ENCODE results near the gene INVS.

Gene INVS

GRCh38 chr9:100111235-100111634 is 12.2 kb downstream of the INVS start:
- no peaks in the 10 kb centered on the region for H3K4me1 ChIP-seq (ENCODE audit: insufficient read depth, low read length)
- H3K9ac ChIP-seq (ENCODE audit: low read depth, low read length), result no peak overlapping the region
- no peak overlapping the region for H2AFZ ChIP-seq (ENCODE audit: low read depth, low read length)
- DNase-seq (no peak), ATAC-seq (ENCODE audit: insufficient read depth, low read depth) (no peak)
- H3K4me3 ChIP-seq (ENCODE audit: low read depth in 1 of 2, low read length in 2 of 2), result no peak overlapping the region
- no peaks in the 10 kb centered on the region for H4K20me1 ChIP-seq (ENCODE audit: insufficient read depth, low read length)
- H3K27me3 ChIP-seq (ENCODE audit: insufficient read depth, low read length, poor library complexity), result no peaks in the 10 kb centered on the region
- H3K9me3 ChIP-seq (ENCODE audit: insufficient read depth, low read length, severe bottlenecking), result no peaks in the 10 kb centered on the region
- peaks cover 3% of the 10 kb centered on the region; the same call in 1 of the 2 replicates for H3K79me2 ChIP-seq (ENCODE audit: insufficient read depth, low read length)
- TF ChIP-seq EZH2 (IDR thresholded peaks at IDR 0.05; ENCODE audit: borderline replicate concordance, low read depth, low read length, severe bottlenecking) (no peak), CTCF (IDR thresholded peaks at IDR 0.05; ENCODE audit: borderline replicate concordance, extremely low read depth, low read length, poor library complexity, severe bottlenecking) (no peak)
- peaks cover 30% of the 10 kb centered on the region; the same call in 1 of the 2 replicates for H3K36me3 ChIP-seq (ENCODE audit: insufficient read depth, low read length)
- no peak overlapping the region for H3K27ac ChIP-seq (ENCODE audit: low read length)
- H3K4me2 ChIP-seq (ENCODE audit: insufficient read depth, low read length), result no peak overlapping the region

GRCh38 chr9:100112677-100113336 is 13.8 kb downstream of the INVS start:
- H3K4me3 ChIP-seq (ENCODE audit: low read depth in 1 of 2, low read length in 2 of 2), result no peak overlapping the region
- no peak overlapping the region for H3K4me2 ChIP-seq (ENCODE audit: insufficient read depth, low read length)
- H3K27ac ChIP-seq (ENCODE audit: low read length), result no peak overlapping the region
- ATAC-seq (ENCODE audit: insufficient read depth, low read depth) (no peak), DNase-seq (no peak)
- no peaks in the 10 kb centered on the region for H4K20me1 ChIP-seq (ENCODE audit: insufficient read depth, low read length)
- no peak overlapping the region for H2AFZ ChIP-seq (ENCODE audit: low read depth, low read length)
- H3K9ac ChIP-seq (ENCODE audit: low read depth, low read length), result no peak overlapping the region
- TF ChIP-seq CTCF (IDR thresholded peaks at IDR 0.05; ENCODE audit: borderline replicate concordance, extremely low read depth, low read length, poor library complexity, severe bottlenecking) (no peak), EZH2 (IDR thresholded peaks at IDR 0.05; ENCODE audit: borderline replicate concordance, low read depth, low read length, severe bottlenecking) (no peak)
- H3K36me3 ChIP-seq (ENCODE audit: insufficient read depth, low read length), result peaks cover 20% of the 10 kb centered on the region; the same call in 1 of the 2 replicates
- H3K9me3 ChIP-seq (ENCODE audit: insufficient read depth, low read length, severe bottlenecking), result no peaks in the 10 kb centered on the region
- no peaks in the 10 kb centered on the region for H3K4me1 ChIP-seq (ENCODE audit: insufficient read depth, low read length)
- H3K27me3 ChIP-seq (ENCODE audit: insufficient read depth, low read length, poor library complexity), result no peaks in the 10 kb centered on the region
- H3K79me2 ChIP-seq (ENCODE audit: insufficient read depth, low read length), result peaks cover 3% of the 10 kb centered on the region; the same call in 1 of the 2 replicates

GRCh38 chr9:100117316-100117715 is 18.3 kb downstream of the INVS start:
- Histone ChIP-seq H3K27ac (ENCODE audit: low read length) (no peak overlapping the region), H3K27me3 (ENCODE audit: insufficient read depth, low read length, poor library complexity) (no peaks in the 10 kb centered on the region), H3K4me2 (ENCODE audit: insufficient read depth, low read length) (no peak overlapping the region), H3K9ac (ENCODE audit: low read depth, low read length) (no peak overlapping the region), H4K20me1 (ENCODE audit: insufficient read depth, low read length) (no peaks in the 10 kb centered on the region), H3K79me2 (ENCODE audit: insufficient read depth, low read length) (peaks cover 3% of the 10 kb centered on the region; the same call in 1 of the 2 replicates), H2AFZ (ENCODE audit: low read depth, low read length) (no peak overlapping the region), H3K4me3 (ENCODE audit: low read depth in 1 of 2, low read length in 2 of 2) (no peak overlapping the region), H3K4me1 (ENCODE audit: insufficient read depth, low read length) (no peaks in the 10 kb centered on the region), H3K36me3 (ENCODE audit: insufficient read depth, low read length) (peaks cover 10% of the 10 kb centered on the region; the same call in 1 of the 2 replicates), H3K9me3 (ENCODE audit: insufficient read depth, low read length, severe bottlenecking) (no peaks in the 10 kb centered on the region)
- no peak for ATAC-seq (ENCODE audit: insufficient read depth, low read depth)
- TF ChIP-seq EZH2 (IDR thresholded peaks at IDR 0.05; ENCODE audit: borderline replicate concordance, low read depth, low read length, severe bottlenecking) (no peak), CTCF (IDR thresholded peaks at IDR 0.05; ENCODE audit: borderline replicate concordance, extremely low read depth, low read length, poor library complexity, severe bottlenecking) (no peak)
- no peak for DNase-seq
